Activated naive CD8-positive, alpha-beta T cell treated with anti-CD3 and anti-CD28 coated beads, Interleukin-2, amount 50 U/mL, for 16 hours (primary cell): Measurements from ENCODE around the gene CCDC190.
"Not testable (repeated sequence)": the region's sequence is repeated elsewhere in the genome, so short reads cannot be mapped to it uniquely, and the experiment has no call there.

Experiments
- DNase-seq: peaks from one replicate; pipeline ENCODE4 v3.0.0-alpha.2; 2020; ENCODE audit warnings: low read depth, low spot score

Gene CCDC190

DNA sequence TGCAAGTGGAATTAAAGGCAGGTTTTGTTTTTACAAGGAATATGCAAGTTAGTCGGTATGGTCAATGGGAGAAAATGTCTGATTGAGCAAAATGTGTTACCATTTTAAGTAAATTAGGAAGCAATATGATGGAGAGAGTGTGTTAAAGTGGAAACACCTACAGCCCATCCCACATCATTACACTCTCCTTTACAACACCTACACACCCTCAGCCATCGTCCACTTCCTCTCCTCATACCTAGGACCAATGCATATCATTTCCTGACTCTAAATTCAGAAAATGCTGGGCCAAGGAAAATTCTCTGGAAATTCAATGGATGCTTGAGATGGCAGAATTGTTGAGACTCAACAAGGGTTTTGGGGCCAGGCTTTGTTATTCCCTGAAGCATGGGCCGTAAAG lies 16.4 kb upstream of the CCDC190 start:
- no peak for DNase-seq

GRCh38 chr1:162876751-162877150 lies 15.8 kb upstream of the CCDC190 start:
- no peak for DNase-seq

- DNase-seq: no peak
Measured at GRCh38 chr1:162873671-162874666, 13.0 kb upstream of the CCDC190 start.

- DNase-seq: no peak
Measured at GRCh38 chr1:162872981-162873380, 12.0 kb upstream of the CCDC190 start.

DNA sequence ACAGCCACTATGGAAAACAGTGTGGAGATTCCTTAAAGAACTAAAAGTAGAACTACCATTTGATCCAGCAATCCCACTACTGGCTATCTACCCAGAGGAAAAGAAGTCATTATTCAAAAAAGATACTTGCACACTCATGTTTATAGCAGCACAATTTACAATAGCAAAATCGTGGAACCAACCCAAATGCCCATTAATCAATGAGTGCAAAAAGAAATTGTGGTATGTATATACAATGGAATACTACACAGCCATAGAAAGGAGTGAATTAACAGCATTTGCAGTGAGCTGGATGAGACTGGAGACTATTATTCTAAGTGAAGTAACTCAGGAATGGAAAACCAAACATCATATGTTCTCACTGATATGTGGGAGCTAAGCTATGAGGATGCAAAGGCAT lies 10.4 kb upstream of the CCDC190 start:
- DNase-seq: not testable (repeated sequence)

- DNase-seq: no peak
Measured at GRCh38 chr1:162868972-162869371, 8.0 kb upstream of the CCDC190 start.

GRCh38 chr1:162861625-162862024 lies 650 bp upstream of the CCDC190 start:
- DNase-seq: no peak

DNA sequence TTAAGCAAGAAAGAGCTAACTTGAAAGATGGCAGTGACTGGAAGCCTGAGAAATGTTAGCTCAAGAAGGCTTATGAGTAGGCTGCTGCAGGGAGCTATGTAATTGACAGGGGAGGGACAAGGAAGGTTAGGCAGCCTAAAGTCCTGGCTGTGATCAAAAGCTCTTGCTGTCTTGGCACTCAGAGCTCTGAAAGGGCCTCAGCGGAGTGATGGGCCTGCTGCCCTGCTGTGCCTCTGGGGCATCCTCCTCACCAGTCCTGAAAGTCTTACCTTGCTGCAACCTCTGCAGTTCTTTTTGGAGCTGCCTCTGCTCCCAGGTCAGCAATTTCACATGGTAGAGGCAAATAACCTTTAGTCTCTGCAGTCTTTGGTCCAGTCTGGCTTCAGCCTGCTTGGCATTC lies 1.8 kb downstream of the CCDC190 start:
- DNase-seq: no peak

GRCh38 chr1:162857850-162858249 lies 3.1 kb downstream of the CCDC190 start:
- DNase-seq: no peak

DNA sequence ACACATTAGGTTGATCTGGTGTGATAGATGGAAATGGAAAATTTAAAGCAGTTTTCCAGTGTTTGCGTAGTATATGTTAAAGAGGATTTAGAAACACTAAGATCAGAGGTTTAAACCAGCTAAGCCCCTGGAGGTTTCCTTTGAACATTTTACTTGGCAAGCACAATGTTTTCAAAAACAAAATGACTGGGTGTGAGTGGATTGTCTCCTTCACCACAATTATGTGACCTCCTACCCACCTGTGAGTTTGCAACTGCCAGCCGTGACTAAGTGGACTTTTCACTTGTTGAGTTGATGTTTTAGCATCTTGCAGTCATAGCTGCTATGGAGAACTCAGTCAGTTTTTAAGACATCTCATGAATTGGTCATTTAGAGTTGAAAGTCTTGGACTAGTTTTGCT lies 4.7 kb downstream of the CCDC190 start:
- DNase-seq: no peak

DNA sequence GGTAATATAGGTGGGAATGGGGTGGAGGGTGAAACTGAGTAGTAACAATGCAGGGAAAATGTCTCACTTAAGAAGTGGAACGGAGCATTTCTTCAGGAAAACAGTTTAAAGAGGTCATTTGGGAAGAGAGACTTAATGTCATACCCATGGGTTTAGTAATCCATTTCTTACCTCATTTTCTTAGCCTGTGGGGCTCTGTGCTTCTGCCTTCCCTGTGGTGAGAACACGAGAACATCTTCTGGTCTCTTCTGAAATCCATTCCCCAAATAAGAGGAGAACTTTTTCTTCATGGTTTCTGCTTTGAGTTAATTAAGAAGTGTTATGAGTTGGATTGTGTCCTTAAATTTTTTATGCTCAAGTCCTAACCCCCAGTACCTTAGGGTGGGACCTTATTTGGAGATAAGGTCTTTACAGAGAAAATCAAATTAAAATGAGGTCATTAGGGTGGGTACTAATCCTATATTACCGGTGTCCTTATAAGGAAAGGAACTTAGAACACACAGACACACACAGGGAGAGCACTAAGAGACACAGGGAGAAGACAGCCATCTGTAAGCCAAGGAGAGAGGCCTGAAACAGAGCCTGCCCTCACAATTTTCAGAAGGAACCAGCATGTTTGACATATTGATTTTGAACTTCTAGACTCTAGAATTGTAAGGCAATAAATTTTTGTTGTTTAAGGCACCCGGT lies 5.4 kb downstream of the CCDC190 start:
- no peak for DNase-seq

- DNase-seq: no peak
Measured at GRCh38 chr1:162854245-162854882, 6.6 kb downstream of the CCDC190 start.

GRCh38 chr1:162851341-162851740 lies 9.6 kb downstream of the CCDC190 start:
- no peak for DNase-seq

DNA sequence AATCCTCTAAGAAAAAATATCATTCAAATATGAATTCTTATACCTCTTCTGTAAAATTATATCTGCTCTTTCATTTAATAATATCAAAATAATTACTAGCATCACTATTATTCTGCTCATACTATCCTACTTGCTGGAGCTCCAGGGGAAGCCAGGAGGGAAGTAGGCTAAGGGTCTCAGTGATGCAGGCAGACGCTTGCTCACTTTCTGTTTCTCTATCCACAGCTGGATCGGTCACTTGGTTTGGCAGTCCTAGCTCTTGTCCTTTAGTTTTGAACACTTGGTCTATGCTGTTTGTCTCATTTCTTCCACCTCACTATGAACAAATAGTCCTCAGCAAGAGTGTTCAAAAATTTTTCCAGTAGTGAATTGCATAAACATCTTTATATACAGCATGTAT lies 11.3 kb downstream of the CCDC190 start:
- no peak for DNase-seq

DNA sequence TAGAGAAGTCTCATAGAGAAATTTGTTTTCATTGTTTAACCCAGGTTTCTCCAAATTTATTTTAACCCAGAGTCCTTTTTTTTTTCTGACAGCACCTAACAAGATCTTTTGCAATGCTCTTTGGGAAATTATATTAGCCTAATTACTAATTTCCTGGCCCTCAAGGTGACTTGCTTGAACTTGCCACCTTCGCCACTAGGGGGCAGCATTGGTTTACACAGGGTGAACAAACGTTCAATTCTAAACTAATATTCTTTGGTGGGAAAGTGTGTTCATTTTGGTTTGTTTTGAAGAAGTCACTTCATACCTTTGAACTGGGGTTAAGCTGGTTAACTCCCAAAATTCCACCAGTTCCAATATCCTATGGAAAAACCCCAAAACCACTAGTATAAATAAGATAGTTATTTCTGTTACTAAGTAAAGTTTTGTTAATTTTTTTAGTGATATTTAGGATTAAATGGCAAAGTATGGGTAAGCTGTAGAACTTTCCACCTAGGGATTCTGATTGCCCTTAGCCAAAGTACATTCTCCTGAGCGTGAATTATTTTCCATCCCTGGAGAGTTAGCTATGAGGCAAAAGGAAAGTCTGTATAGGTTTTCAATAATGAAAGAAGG lies 13.0 kb downstream of the CCDC190 start:
- DNase-seq: peak; percentile 58

DNA sequence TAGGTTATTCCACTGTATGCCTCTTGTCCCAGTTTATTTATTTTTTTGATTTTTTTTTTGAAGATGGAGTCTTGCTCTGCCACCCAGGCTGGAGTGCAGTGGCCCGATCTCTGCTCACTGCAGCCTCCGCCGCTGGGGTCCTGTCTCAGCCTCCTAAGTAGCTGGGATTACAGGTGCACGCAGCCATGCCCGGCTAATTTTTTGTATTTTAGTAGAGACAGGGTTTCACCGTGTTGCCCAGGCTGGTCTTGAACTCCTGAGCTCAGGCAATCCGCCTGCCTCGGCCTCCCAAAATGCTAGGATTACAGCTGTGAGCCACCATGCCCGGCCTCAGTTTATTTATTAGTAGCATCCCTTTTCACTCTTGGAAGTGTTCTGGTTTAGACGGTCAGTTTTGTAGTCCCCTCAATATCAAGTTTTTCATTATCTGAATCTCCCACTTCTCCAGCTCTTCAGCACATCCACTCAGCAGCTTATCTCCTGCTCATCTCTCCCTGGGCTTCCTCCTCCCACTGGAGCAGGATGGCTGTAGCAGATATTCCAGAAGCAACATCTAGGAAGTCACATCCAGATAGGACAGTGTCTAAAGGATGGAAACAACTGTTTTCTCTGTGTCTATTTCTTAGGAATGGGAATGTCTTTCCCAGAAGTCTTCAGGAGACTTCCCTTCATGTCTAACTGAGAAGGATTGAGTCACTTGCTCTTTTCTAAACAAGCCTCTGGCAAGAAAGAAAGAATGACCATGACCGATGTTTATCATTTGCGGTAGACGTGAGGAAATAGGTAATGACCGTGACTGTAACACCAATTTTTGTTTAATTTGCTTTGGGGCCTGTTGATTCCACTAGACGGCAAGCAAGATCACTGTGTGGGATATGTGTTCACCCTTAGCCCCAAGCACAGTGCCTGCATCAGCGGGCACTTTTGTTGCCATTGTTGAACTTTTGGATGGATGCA lies 14.4 kb downstream of the CCDC190 start:
- no peak for DNase-seq

DNA sequence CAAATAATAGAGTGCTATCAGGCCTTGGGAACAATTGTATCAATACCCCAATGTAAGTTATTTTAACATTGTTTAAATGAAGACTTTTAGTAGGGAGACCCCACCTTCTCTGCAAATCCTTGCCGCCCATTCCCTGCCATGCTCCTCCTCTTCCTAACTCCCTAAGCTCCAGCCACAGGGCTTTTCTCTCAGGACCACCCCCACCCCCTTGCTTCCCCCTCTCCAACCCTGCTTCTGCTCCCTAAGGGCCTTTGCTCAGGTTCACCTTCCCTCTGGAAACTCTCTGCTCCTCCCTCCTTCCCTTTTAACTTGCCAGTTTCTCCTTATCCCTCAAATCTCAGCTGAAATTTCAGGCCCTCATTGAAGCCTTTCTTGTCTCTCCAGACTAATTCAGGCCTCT lies 16.8 kb downstream of the CCDC190 start:
- no peak for DNase-seq

DNA sequence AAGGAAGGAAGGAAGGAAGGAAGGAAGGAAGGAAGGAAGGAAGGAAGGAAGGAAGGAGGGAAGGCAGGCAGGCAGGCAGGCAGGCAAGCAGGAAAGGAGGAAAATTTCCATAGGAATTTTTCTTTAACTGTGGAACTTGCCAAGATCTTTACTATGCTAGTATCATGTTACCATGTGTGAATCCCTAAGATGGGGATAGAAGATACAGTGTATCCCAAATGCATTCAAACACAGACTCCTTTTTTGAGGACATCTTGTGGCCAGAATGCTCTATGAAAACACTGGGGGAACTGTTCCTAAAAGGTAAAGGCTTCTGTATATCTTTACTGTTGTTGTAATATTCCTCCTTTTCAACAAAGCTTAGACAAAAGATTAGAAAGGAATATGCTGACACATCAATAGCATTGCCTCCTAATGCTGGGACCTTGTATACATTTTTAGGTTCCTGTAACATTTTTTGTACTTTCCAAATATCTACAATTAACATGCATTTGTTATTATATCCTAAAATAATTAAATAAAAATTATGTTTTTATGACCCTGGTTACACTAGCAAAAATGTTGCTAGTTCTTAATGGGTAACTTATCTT lies 20.6 kb downstream of the CCDC190 start:
- no peak for DNase-seq

DNA sequence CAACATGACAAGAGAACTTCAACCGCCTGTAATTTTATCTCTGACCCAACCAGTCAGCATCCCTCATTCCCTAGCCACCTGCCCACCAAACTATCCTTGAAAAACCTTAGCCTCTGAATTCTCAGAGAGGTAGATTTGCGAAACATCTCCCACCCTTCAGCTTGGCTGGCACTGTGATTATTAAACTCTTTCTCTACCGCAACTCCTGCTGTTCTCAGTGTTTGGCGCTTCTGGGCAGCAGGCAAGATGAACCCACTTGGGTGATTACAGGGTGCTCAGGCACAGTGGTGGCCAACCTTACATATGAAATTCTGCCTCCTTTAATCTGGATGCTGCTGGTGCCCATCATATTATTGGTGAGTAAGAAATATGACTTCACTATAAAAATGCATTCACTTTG lies 22.1 kb downstream of the CCDC190 start:
- no peak for DNase-seq

- no peak for DNase-seq
Measured at GRCh38 chr1:162835157-162835899, 25.6 kb downstream of the CCDC190 start.
